Stimulated activated CD4-positive, alpha-beta T cell treated with anti-CD3 and anti-CD28 coated beads, Interleukin-1b, Interleukin-23, amount 100 ng/mL, for 24 hours (primary cell): ENCODE measurements around the gene RNF152.

ENCODE experiments used
- DNase-seq, 4 experiments: peaks; one replicate each; pipeline ENCODE4 v3.0.0-alpha.2; 2020; ENCODE audit warnings: low read depth in 4 of 4, low spot score in 1 of 4

Gene RNF152

GRCh38 chr18:61894751-61895524 is 2.1 kb upstream of the RNF152 start:
- no peak for DNase-seq

- peak in 2 of 4 experiments; percentile 50 to 51 for DNase-seq
Observed at GRCh38 chr18:61893971-61894750, 1.4 kb upstream of the RNF152 start.

- peak in 1 of 4 experiments; percentile 6 for DNase-seq
Observed at GRCh38 chr18:61893309-61893970, 633 bp upstream of the RNF152 start.

GRCh38 chr18:61891894-61892293 is 913 bp downstream of the RNF152 start:
- DNase-seq = no peak

GRCh38 chr18:61891271-61891670 is 1.5 kb downstream of the RNF152 start:
- no peak for DNase-seq

GRCh38 chr18:61890344-61890743 is 2.5 kb downstream of the RNF152 start:
- DNase-seq = no peak

GRCh38 chr18:61889541-61889940 is 3.3 kb downstream of the RNF152 start:
- no peak for DNase-seq

- DNase-seq = no peak
Observed at GRCh38 chr18:61888622-61889021, 4.2 kb downstream of the RNF152 start.

- DNase-seq = no peak
Observed at GRCh38 chr18:61887838-61888237, 5.0 kb downstream of the RNF152 start.

- DNase-seq = no peak
Observed at GRCh38 chr18:61883547-61883946, 9.3 kb downstream of the RNF152 start.

- DNase-seq = no peak
Observed at GRCh38 chr18:61882296-61883004, 10.4 kb downstream of the RNF152 start.

- no peak for DNase-seq
Observed at GRCh38 chr18:61876899-61877298, 15.9 kb downstream of the RNF152 start.

GRCh38 chr18:61870151-61870550 is 22.7 kb downstream of the RNF152 start:
- no peak for DNase-seq

GRCh38 chr18:61869636-61870035 is 23.2 kb downstream of the RNF152 start:
- no peak for DNase-seq

GRCh38 chr18:61865466-61866175 is 27.2 kb downstream of the RNF152 start:
- no peak for DNase-seq

GRCh38 chr18:61861372-61861771 is 31.4 kb downstream of the RNF152 start:
- no peak for DNase-seq

- no peak for DNase-seq
Observed at GRCh38 chr18:61860302-61860701, 32.5 kb downstream of the RNF152 start.

GRCh38 chr18:61859113-61859512 is 33.7 kb downstream of the RNF152 start:
- no peak for DNase-seq

GRCh38 chr18:61856678-61857077 is 36.1 kb downstream of the RNF152 start:
- no peak for DNase-seq
